ENCODE measurements around the gene CCNI. TPM values are rescaled to one million over a fixed set of nuclear protein-coding genes. Genes with fewer than 3 reads are reported as not detected.

Gene CCNI
- total RNA-seq, 1 donor from 2014 or later, result 303 TPM

GRCh38 chr4:77121736-77122240 lies 46.0 kb upstream of the CCNI start:
- Mint-ChIP-seq H3K27ac (ENCODE audit: unreplicated experiment) (no peak overlapping the region), H3K9me3 (ENCODE audit: unreplicated experiment) (no peaks in the 10 kb centered on the region), H3K4me3 (ENCODE audit: unreplicated experiment) (no peak overlapping the region), H3K36me3 (ENCODE audit: low read depth, unreplicated experiment) (no peaks in the 10 kb centered on the region), H3K27me3 (ENCODE audit: unreplicated experiment) (peaks cover 1% of the 10 kb centered on the region), H3K4me1 (ENCODE audit: unreplicated experiment) (peaks cover 6% of the 10 kb centered on the region)
- TF ChIP-seq, protein P1, sequence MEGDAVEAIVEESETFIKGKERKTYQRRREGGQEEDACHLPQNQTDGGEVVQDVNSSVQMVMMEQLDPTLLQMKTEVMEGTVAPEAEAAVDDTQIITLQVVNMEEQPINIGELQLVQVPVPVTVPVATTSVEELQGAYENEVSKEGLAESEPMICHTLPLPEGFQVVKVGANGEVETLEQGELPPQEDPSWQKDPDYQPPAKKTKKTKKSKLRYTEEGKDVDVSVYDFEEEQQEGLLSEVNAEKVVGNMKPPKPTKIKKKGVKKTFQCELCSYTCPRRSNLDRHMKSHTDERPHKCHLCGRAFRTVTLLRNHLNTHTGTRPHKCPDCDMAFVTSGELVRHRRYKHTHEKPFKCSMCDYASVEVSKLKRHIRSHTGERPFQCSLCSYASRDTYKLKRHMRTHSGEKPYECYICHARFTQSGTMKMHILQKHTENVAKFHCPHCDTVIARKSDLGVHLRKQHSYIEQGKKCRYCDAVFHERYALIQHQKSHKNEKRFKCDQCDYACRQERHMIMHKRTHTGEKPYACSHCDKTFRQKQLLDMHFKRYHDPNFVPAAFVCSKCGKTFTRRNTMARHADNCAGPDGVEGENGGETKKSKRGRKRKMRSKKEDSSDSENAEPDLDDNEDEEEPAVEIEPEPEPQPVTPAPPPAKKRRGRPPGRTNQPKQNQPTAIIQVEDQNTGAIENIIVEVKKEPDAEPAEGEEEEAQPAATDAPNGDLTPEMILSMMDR (IDR thresholded peaks at IDR 0.05; ENCODE audit: unreplicated experiment), result no peak
- DNase-seq (ENCODE audit: low spot score), result no peak

DNA sequence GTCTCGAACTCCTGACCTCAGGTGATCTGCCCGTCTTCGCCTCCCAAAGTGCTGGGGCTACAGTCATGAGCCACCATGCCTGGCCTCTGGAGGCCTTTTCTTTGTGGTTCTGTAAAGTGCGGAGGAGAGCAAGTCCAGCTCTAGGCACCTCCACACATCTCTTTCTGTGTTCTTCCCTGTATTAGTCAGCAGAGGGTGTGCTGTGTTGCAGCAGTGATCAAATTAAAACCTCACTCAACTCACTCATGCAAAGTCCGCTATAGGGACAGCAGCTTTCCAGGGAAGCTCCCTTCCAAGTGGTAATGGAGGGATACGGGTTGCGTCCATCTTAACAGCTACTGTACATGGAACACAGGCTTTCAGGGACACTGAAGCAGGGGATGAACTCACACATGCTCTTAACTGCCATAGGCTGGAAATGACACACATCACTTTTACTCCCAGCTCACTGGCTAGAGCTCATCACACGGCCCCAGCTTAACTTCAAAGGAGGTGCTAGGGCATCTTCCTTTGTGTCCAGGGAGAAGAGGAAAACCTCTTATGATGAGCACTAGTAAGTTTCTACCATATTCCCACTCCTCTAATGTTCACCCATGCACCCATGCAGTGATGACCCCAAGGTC lies 45.2 kb upstream of the CCNI start:
- DNase-seq (ENCODE audit: low spot score), result no peak
- H3K27me3 Mint-ChIP-seq (ENCODE audit: unreplicated experiment), result peaks cover 1% of the 10 kb centered on the region
- peaks cover 4% of the 10 kb centered on the region for H3K4me1 Mint-ChIP-seq (ENCODE audit: unreplicated experiment)
- H3K36me3 Mint-ChIP-seq (ENCODE audit: low read depth, unreplicated experiment), result no peaks in the 10 kb centered on the region
- TF ChIP-seq, protein P1 (IDR thresholded peaks at IDR 0.05; ENCODE audit: unreplicated experiment), result no peak
- H3K27ac Mint-ChIP-seq (ENCODE audit: unreplicated experiment), result no peak overlapping the region
- H3K9me3 Mint-ChIP-seq (ENCODE audit: unreplicated experiment), result no peaks in the 10 kb centered on the region
- H3K4me3 Mint-ChIP-seq (ENCODE audit: unreplicated experiment), result no peak overlapping the region

DNA sequence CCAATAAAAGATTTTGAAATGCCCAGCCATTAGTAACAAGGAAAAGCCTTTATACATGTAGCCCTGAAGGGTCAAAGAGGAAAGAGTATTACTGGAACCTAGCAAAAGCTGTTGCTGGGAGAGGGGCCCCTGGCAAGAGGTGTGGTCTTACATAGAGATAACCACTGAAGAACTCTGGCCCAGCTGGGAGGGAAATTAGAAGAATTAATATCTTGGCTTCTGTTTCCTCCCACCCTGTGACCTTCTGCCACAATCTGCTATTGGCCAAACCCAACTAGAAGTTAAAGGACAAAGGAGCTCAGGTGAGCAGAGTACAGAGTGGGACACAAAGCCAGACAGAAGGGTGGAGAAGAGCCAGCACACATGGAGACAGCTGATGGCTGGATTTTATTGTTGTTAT lies 41.9 kb upstream of the CCNI start:
- no peak overlapping the region for H3K27ac Mint-ChIP-seq (ENCODE audit: unreplicated experiment)
- TF ChIP-seq, protein P1 (IDR thresholded peaks at IDR 0.05; ENCODE audit: unreplicated experiment), result no peak
- no peaks in the 10 kb centered on the region for H3K36me3 Mint-ChIP-seq (ENCODE audit: low read depth, unreplicated experiment)
- H3K27me3 Mint-ChIP-seq (ENCODE audit: unreplicated experiment), result no peaks in the 10 kb centered on the region
- DNase-seq (ENCODE audit: low spot score), result no peak
- H3K4me1 Mint-ChIP-seq (ENCODE audit: unreplicated experiment), result no peaks in the 10 kb centered on the region
- no peaks in the 10 kb centered on the region for H3K9me3 Mint-ChIP-seq (ENCODE audit: unreplicated experiment)
- no peak overlapping the region for H3K4me3 Mint-ChIP-seq (ENCODE audit: unreplicated experiment)

GRCh38 chr4:77113069-77113468 lies 37.3 kb upstream of the CCNI start:
- Mint-ChIP-seq H3K36me3 (ENCODE audit: low read depth, unreplicated experiment) (no peaks in the 10 kb centered on the region), H3K4me1 (ENCODE audit: unreplicated experiment) (no peaks in the 10 kb centered on the region), H3K27me3 (ENCODE audit: unreplicated experiment) (peaks cover 1% of the 10 kb centered on the region), H3K9me3 (ENCODE audit: unreplicated experiment) (no peaks in the 10 kb centered on the region), H3K27ac (ENCODE audit: unreplicated experiment) (no peak overlapping the region), H3K4me3 (ENCODE audit: unreplicated experiment) (no peak overlapping the region)
- TF ChIP-seq, protein P1 (IDR thresholded peaks at IDR 0.05; ENCODE audit: unreplicated experiment), result no peak
- no peak for DNase-seq (ENCODE audit: low spot score)

GRCh38 chr4:77110730-77111129 lies 34.9 kb upstream of the CCNI start:
- TF ChIP-seq, protein P1 (IDR thresholded peaks at IDR 0.05; ENCODE audit: unreplicated experiment), result no peak
- no peak for DNase-seq (ENCODE audit: low spot score)
- H3K27ac Mint-ChIP-seq (ENCODE audit: unreplicated experiment), result no peak overlapping the region
- no peak overlapping the region for H3K4me3 Mint-ChIP-seq (ENCODE audit: unreplicated experiment)
- no peaks in the 10 kb centered on the region for H3K4me1 Mint-ChIP-seq (ENCODE audit: unreplicated experiment)
- peaks cover 3% of the 10 kb centered on the region for H3K27me3 Mint-ChIP-seq (ENCODE audit: unreplicated experiment)
- no peaks in the 10 kb centered on the region for H3K9me3 Mint-ChIP-seq (ENCODE audit: unreplicated experiment)
- H3K36me3 Mint-ChIP-seq (ENCODE audit: low read depth, unreplicated experiment), result no peaks in the 10 kb centered on the region
